ENCODE data around the gene RNF227. TPM values are rescaled to one million over a fixed set of nuclear protein-coding genes. Genes with fewer than 3 reads are reported as not detected.

Gene RNF227
- total and polyA plus RNA-seq, 2 of the 13 experiments (the other 11 are each of a cell fraction or from before 2014, with no cell fraction given), result 0.20 to 0.79 TPM

DNA sequence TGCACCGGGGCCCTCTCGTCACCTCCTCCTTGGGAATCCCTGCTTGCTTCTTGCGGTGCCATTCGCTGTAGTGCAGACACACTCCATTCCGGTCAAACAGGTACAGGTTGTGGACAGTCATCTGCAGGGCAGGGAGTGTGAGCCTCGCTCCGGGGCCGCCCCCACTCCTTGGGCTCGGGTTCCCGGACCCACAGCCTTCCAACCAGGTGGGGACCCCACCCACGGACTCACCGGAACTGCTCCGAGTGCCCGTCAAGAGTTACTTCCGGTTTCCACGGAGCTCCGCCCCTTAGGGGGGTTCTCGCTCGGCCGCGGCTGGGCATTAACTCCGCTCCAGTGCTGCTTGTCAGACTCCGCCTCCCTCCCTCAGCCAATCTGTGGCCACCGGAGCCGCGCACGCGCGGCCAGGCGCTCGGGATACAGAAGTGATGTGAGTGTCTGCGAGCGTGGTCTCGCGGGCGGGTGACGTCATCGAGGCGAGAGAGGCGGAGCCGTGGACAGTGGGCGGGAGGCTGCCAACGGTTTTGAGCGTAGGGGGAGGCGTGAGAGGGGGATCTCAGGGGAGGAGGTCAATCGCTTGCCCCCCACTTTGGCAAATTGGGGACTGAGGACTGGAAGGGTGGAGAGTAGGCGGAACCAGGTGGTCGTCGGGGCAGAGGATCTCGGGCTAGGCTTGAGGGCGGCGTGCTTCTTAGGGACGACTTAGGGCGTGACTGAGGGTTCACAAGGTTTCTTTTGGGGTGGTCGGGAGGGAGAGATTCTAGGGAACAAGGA, 15.8 kb upstream of the RNF227 start, which contains the start of the genes CNTROB and TRAPPC1 (continued):
- TF ChIP-seq, protein P1, sequence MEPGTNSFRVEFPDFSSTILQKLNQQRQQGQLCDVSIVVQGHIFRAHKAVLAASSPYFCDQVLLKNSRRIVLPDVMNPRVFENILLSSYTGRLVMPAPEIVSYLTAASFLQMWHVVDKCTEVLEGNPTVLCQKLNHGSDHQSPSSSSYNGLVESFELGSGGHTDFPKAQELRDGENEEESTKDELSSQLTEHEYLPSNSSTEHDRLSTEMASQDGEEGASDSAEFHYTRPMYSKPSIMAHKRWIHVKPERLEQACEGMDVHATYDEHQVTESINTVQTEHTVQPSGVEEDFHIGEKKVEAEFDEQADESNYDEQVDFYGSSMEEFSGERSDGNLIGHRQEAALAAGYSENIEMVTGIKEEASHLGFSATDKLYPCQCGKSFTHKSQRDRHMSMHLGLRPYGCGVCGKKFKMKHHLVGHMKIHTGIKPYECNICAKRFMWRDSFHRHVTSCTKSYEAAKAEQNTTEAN (CRISPR knock-in tag; conservative IDR thresholded peaks at IDR 0.05), result 0 out of 2 replicates have a peak, but pooled peaks have one; percentile 14
- 0 out of 2 replicates have a peak, but pooled peaks have one; percentile 18 for TF ChIP-seq ZNF598 (CRISPR knock-in tag; IDR thresholded peaks at IDR 0.05; ENCODE audit: borderline replicate concordance)
- peak; percentile 27; the same call in 1 of the 2 replicates for TF ChIP-seq TARDBP (CRISPR knock-in tag; IDR thresholded peaks at IDR 0.05)
- TF ChIP-seq, protein P2, sequence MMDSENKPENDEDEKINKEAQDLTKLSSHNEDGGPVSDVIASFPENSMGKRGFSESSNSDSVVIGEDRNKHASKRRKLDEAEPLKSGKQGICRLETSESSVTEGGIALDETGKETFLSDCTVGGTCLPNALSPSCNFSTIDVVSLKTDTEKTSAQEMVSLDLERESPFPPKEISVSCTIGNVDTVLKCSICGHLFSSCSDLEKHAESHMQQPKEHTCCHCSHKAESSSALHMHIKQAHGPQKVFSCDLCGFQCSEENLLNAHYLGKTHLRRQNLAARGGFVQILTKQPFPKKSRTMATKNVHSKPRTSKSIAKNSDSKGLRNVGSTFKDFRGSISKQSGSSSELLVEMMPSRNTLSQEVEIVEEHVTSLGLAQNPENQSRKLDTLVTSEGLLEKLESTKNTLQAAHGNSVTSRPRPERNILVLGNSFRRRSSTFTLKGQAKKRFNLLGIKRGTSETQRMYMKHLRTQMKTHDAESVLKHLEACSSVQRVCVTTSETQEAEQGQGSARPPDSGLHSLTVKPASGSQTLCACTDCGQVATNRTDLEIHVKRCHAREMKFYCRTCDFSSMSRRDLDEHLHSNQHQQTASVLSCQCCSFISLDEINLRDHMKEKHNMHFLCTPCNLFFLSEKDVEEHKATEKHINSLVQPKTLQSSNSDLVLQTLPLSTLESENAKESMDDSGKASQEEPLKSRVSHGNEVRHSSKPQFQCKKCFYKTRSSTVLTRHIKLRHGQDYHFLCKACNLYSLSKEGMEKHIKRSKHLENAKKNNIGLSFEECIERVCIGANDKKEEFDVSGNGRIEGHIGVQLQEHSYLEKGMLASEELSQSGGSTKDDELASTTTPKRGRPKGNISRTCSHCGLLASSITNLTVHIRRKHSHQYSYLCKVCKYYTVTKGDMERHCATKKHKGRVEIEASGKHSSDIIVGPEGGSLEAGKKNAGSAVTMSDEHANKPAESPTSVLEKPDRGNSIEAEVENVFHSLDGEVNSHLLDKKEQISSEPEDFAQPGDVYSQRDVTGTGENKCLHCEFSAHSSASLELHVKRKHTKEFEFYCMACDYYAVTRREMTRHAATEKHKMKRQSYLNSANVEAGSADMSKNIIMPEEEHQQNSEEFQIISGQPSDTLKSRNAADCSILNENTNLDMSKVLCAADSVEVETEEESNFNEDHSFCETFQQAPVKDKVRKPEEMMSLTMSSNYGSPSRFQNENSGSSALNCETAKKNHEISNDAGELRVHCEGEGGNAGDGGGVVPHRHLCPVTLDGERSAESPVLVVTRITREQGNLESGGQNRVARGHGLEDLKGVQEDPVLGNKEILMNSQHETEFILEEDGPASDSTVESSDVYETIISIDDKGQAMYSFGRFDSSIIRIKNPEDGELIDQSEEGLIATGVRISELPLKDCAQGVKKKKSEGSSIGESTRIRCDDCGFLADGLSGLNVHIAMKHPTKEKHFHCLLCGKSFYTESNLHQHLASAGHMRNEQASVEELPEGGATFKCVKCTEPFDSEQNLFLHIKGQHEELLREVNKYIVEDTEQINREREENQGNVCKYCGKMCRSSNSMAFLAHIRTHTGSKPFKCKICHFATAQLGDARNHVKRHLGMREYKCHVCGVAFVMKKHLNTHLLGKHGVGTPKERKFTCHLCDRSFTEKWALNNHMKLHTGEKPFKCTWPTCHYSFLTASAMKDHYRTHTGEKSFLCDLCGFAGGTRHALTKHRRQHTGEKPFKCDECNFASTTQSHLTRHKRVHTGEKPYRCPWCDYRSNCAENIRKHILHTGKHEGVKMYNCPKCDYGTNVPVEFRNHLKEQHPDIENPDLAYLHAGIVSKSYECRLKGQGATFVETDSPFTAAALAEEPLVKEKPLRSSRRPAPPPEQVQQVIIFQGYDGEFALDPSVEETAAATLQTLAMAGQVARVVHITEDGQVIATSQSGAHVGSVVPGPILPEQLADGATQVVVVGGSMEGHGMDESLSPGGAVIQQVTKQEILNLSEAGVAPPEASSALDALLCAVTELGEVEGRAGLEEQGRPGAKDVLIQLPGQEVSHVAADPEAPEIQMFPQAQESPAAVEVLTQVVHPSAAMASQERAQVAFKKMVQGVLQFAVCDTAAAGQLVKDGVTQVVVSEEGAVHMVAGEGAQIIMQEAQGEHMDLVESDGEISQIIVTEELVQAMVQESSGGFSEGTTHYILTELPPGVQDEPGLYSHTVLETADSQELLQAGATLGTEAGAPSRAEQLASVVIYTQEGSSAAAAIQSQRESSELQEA (CRISPR knock-in tag; IDR thresholded peaks at IDR 0.05; ENCODE audit: not compliant biosample characterization), result no peak
- TF ChIP-seq, protein P3, sequence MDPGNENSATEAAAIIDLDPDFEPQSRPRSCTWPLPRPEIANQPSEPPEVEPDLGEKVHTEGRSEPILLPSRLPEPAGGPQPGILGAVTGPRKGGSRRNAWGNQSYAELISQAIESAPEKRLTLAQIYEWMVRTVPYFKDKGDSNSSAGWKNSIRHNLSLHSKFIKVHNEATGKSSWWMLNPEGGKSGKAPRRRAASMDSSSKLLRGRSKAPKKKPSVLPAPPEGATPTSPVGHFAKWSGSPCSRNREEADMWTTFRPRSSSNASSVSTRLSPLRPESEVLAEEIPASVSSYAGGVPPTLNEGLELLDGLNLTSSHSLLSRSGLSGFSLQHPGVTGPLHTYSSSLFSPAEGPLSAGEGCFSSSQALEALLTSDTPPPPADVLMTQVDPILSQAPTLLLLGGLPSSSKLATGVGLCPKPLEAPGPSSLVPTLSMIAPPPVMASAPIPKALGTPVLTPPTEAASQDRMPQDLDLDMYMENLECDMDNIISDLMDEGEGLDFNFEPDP (CRISPR knock-in tag; conservative IDR thresholded peaks at IDR 0.05), result no peak
- peak; percentile 46; the same call in 1 of the 2 replicates for TF ChIP-seq GATAD2A (CRISPR knock-in tag; IDR thresholded peaks at IDR 0.05)
- TF ChIP-seq ZNF335 (CRISPR knock-in tag; IDR thresholded peaks at IDR 0.05), result peak; percentile 32; the same call in 1 of the 2 replicates
- TF ChIP-seq ASH2L (IDR thresholded peaks at IDR 0.05; ENCODE audit: insufficient read length, low read depth, low read length), result peak; percentile 63
- peak; percentile 66 for TF ChIP-seq ZNF883 (CRISPR knock-in tag; IDR thresholded peaks at IDR 0.05; ENCODE audit: not compliant biosample characterization)
- 0 out of 2 replicates have a peak, but pooled peaks have one; percentile 0 for TF ChIP-seq ZNF430 (CRISPR knock-in tag; IDR thresholded peaks at IDR 0.05)
- TF ChIP-seq, protein P4, sequence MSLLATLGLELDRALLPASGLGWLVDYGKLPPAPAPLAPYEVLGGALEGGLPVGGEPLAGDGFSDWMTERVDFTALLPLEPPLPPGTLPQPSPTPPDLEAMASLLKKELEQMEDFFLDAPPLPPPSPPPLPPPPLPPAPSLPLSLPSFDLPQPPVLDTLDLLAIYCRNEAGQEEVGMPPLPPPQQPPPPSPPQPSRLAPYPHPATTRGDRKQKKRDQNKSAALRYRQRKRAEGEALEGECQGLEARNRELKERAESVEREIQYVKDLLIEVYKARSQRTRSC (CRISPR knock-in tag; IDR thresholded peaks at IDR 0.05; ENCODE audit: low read depth), result 0 out of 2 replicates have a peak, but pooled peaks have one; percentile 26
- no peak for TF ChIP-seq HES4 (CRISPR knock-in tag; IDR thresholded peaks at IDR 0.05; ENCODE audit: borderline replicate concordance)
- peak; percentile 72 for TF ChIP-seq RFX5 (IDR thresholded peaks at IDR 0.05; ENCODE audit: low read depth, low read length)
- peak; percentile 46 for TF ChIP-seq KDM2A (CRISPR knock-in tag; IDR thresholded peaks at IDR 0.05; ENCODE audit: borderline replicate concordance, low read depth)
- peak; percentile 18; the same call in 1 of the 2 replicates for TF ChIP-seq ZNF274 (CRISPR knock-in tag; IDR thresholded peaks at IDR 0.05)
